Fibroblast of lung (primary cell): ENCODE results near the gene SCTR.

Experiments
- CTCF ChIP-seq, 2 donors: IDR thresholded peaks in 1 of 2; conservative IDR thresholded peaks in 1 of 2; 1 replicate in 1 of 2; 2 replicates in 1 of 2; pipeline ENCODE4 v1.5.1; 2011 to 2012; ENCODE audit warnings: low read length in 2 of 2, control low read depth in 1 of 2, inconsistent platforms in 1 of 2, low read depth in 1 of 2, mild to moderate bottlenecking in 1 of 2
- EZH2 ChIP-seq: IDR thresholded peaks from 2 replicates; pipeline ENCODE4 v1.5.1; 2012; ENCODE audit warnings: low read length, control low read depth, mild to moderate bottlenecking; ENCODE audit errors: missing control alignments

GRCh38 chr2:119409506-119409905, 114.8 kb downstream of the SCTR start:
- no peak for TF ChIP-seq CTCF (conservative IDR thresholded peaks at IDR 0.05 in 1 of 2, IDR thresholded peaks at IDR 0.05 in 1 of 2; ENCODE audit: low read depth in 1 of 2, low read length in 2 of 2)
- TF ChIP-seq EZH2, result no peak
